ENCODE measurements around the gene PHKB.

The PHKB gene

GRCh38 chr16:47571711-47572110, 110.6 kb downstream of the PHKB start:
- DNase-seq: no peak

GRCh38 chr16:47574091-47575054, 113.2 kb downstream of the PHKB start:
- DNase-seq: no peak

GRCh38 chr16:47577029-47577428, 115.9 kb downstream of the PHKB start:
- DNase-seq: no peak

GRCh38 chr16:47578033-47578432, 116.9 kb downstream of the PHKB start:
- DNase-seq: no peak

- no peak for DNase-seq
These were observed 117.4 kb downstream of the PHKB start for GRCh38 chr16:47578573-47578972.

GRCh38 chr16:47581114-47581513, 120.0 kb downstream of the PHKB start:
- no peak for DNase-seq

GRCh38 chr16:47584464-47585225, 123.5 kb downstream of the PHKB start:
- no peak for DNase-seq

- DNase-seq: no peak
These were observed 125.0 kb downstream of the PHKB start for GRCh38 chr16:47586121-47586520.

GRCh38 chr16:47590472-47590871, 129.3 kb downstream of the PHKB start:
- DNase-seq: no peak

GRCh38 chr16:47592232-47592631, 131.1 kb downstream of the PHKB start:
- DNase-seq: no peak

GRCh38 chr16:47599512-47599911, 138.4 kb downstream of the PHKB start:
- DNase-seq: no peak

- DNase-seq: no peak
These were observed 139.2 kb downstream of the PHKB start for GRCh38 chr16:47600376-47600775.

- DNase-seq: no peak
These were observed 143.2 kb downstream of the PHKB start for GRCh38 chr16:47604306-47604705.

- no peak for DNase-seq
These were observed 149.9 kb downstream of the PHKB start for GRCh38 chr16:47611042-47611441.

GRCh38 chr16:47611848-47612493, 150.8 kb downstream of the PHKB start:
- no peak for DNase-seq

- DNase-seq: no peak
These were observed 151.6 kb downstream of the PHKB start for GRCh38 chr16:47612711-47613110.

- DNase-seq: no peak
These were observed 152.1 kb downstream of the PHKB start for GRCh38 chr16:47613251-47613650.

GRCh38 chr16:47617732-47618131, 156.6 kb downstream of the PHKB start:
- DNase-seq: no peak

- no peak for DNase-seq
These were observed 161.5 kb downstream of the PHKB start for GRCh38 chr16:47622451-47623176.

- no peak for DNase-seq
These were observed 163.4 kb downstream of the PHKB start for GRCh38 chr16:47624563-47624962.

GRCh38 chr16:47625115-47625567, 164.0 kb downstream of the PHKB start:
- DNase-seq: no peak

- peak in 1 of 2 experiments; percentile 13 for DNase-seq
These were observed 165.1 kb downstream of the PHKB start for GRCh38 chr16:47626246-47626645.
